H54 (cell line): ENCODE measurements around the gene SPATA31A6.
"Not testable (repeated sequence)": the region's sequence is repeated elsewhere in the genome, so short reads cannot be mapped to it uniquely, and the experiment has no call there.

Experiments
- DNase-seq: peaks from one replicate; pipeline ENCODE4 v3.0.0; 2011; ENCODE audit warnings: low spot score, mixed read lengths; ENCODE audit not compliant: insufficient read length
- FAIRE-seq: peaks from 3 replicates; lab custom pipeline; 2011; peaks lifted over from hg19 to GRCh38; lab: Jason Lieb, UNC

The SPATA31A6 gene

GRCh38 chr9:42183359-42183758 lies at the start of gene SPATA31A6:
Gene SPATA31A6 (plus strand): TSS chr9:42183659. CDS start chr9:42183688, 29 bp downstream.
- not testable (repeated sequence) for DNase-seq, FAIRE-seq

DNA sequence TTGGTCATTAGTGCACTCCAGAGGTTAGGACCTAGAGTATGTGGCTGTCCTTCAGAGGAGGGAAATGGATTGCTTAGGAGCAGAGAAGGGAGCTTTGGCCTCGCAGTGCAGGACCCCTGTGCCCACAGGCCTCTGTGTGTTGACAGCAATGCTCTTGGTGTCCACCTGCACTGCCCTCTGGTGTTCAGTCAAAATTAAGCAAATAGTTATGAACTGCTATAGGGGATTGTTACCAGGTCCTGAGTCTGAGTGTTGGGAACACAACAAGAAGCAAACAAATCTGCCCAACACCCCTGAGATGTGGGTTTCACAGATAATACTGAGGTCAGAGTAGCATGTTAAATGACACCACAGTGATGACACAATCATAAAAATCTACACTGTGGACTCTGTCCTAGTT lies 23.2 kb upstream of the SPATA31A6 start:
- not testable (repeated sequence) for FAIRE-seq, DNase-seq

- not testable (repeated sequence) for FAIRE-seq, DNase-seq
These were observed 36.4 kb downstream of the SPATA31A6 start for GRCh38 chr9:42219861-42220260.

- not testable (repeated sequence) for FAIRE-seq, DNase-seq
These were observed 39.8 kb downstream of the SPATA31A6 start for GRCh38 chr9:42223230-42223629.

DNA sequence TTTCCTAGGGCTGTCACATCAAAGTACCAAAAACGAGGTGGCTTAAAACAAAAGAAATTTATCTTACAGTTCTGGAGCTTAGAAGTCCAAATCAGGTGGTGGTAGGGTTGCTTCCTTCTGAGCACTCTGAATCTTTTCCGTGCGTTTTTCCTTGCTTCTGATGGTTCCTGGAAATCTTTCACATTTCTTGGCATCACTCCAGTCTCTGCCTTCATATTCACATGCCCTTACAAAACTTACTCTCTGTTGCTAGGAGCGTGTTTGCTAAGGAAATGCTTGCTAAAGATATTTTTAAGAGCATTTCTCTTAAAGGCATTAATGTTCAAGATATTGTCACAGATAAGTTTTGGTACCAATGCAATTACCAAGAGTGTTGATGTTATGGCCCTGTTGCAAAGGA lies 49.6 kb downstream of the SPATA31A6 start:
- DNase-seq, FAIRE-seq: not testable (repeated sequence)

GRCh38 chr9:42234610-42235009 lies 51.2 kb downstream of the SPATA31A6 start:
- FAIRE-seq, DNase-seq: not testable (repeated sequence)

DNA sequence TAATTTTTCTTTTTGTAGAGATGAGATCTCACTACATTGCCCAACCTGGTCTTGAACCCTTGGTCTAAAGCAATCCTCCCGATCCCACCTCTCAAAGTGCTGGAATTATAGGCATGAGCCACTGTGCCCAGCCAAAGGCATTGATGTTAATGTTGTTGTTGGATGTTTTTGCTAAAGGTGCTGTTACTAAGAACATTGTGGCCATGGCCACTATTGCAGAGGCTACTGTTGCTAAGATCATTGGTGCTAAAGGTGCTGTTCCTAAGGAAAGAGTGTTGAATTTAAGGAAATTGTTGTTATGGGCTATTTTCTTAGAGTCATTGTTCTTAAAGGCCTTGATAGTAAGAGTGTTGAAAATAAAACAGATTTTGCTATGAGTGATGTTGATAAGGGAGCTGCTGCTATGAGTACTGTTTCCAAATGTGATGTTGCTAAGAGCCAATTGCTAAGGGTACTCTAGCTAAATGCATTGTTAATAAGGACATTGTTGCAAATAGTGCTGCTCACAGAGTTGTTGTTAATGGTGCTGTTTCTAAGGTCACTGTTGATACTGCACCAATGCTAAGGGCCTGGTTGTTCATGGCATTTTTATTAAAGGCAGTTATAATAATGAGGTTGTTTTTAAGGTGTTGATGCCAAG lies 52.0 kb downstream of the SPATA31A6 start:
- not testable (repeated sequence) for DNase-seq, FAIRE-seq

- FAIRE-seq, DNase-seq: not testable (repeated sequence)
These were observed 52.6 kb downstream of the SPATA31A6 start for GRCh38 chr9:42236097-42236496.

GRCh38 chr9:42237381-42237780 lies 53.9 kb downstream of the SPATA31A6 start:
- DNase-seq, FAIRE-seq: not testable (repeated sequence)

GRCh38 chr9:42238862-42239261 lies 55.4 kb downstream of the SPATA31A6 start:
- not testable (repeated sequence) for FAIRE-seq, DNase-seq
